Mesothelial cell of epicardium (in vitro differentiated cells): ENCODE results near the gene TRIM54. TPM values are rescaled to one million over a fixed set of nuclear protein-coding genes. Genes with fewer than 3 reads are reported as not detected.

Experiments used
- DNase-seq, 2 experiments: peaks; one replicate each; pipeline ENCODE4 v3.0.0; 2021; ENCODE audit warnings: low spot score in 2 of 2; ENCODE audit not compliant: unreplicated experiment in 2 of 2
- H3K27ac Mint-ChIP-seq: 2 replicates; pipeline ENCODE4 v1.8.0; 2021; ENCODE audit warnings: mixed read lengths
- H3K27me3 Mint-ChIP-seq: 2 replicates; pipeline ENCODE4 v1.8.0; 2021; ENCODE audit warnings: low read depth, mixed read lengths
- H3K36me3 Mint-ChIP-seq: 2 replicates; pipeline ENCODE4 v1.8.0; 2021; ENCODE audit warnings: mixed read lengths
- H3K4me1 Mint-ChIP-seq: 2 replicates; pipeline ENCODE4 v1.8.0; 2021; ENCODE audit warnings: mixed read lengths
- H3K4me3 Mint-ChIP-seq: 2 replicates; pipeline ENCODE4 v1.8.0; 2021; ENCODE audit warnings: mild to moderate bottlenecking, moderate library complexity, mixed read lengths
- H3K9me3 Mint-ChIP-seq: 2 replicates; pipeline ENCODE4 v1.8.0; 2021; ENCODE audit warnings: mixed read lengths
- total RNA-seq: library from RNA; stranded (reverse); gene quantifications from 3 replicates; pipeline ENCODE4 v1.2.1, GENCODE V29; 2021
- TF ChIP-seq, protein P1 (sequence below): fragments of 200-600 bp; sonication (generic); IDR thresholded peaks from one replicate; pipeline ENCODE4 v1.5.0; 2021; ENCODE audit warnings: antibody characterized with exemption; ENCODE audit not compliant: unreplicated experiment

TRIM54 gene, protein sequence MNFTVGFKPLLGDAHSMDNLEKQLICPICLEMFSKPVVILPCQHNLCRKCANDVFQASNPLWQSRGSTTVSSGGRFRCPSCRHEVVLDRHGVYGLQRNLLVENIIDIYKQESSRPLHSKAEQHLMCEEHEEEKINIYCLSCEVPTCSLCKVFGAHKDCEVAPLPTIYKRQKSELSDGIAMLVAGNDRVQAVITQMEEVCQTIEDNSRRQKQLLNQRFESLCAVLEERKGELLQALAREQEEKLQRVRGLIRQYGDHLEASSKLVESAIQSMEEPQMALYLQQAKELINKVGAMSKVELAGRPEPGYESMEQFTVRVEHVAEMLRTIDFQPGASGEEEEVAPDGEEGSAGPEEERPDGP
- total RNA-seq: 0.18 to 0.47 TPM (median 0.18 TPM) in 3 replicates

DNA sequence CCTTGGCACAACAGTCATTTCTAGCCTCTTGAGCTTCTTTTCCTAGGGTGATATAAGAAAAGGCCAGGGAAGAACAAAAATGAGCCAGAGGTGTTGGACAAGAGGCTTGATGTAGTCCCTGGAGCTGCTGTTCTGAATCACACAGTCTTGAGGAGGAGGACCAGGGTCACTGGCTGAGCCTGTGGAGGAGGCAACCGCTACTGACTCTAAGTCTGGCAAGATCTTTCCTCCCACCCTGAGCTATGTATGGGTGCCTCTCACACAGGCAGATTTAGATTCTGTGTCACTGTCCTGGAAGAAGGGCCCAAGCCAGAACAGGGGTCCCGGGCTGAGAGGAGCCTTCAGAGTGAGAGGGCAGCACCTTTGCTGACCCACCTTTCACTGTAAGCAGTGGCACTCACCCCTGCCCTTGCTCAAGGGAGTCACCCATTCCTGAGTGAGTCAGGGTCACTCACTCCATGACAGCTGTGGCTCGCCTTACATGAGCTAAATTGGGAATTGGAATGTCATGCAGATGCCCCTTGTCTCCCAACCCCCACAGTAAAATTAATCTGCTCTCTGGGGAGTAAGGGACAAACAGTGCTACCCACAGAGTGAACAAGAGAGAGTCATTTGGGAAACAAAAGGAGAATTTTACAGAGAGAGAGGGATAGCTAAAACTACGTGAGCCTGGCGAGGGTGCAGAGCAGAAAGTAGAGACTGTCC lies at the start of gene TRIM54:
TSS of gene TRIM54 (plus strand) at position 575 of the 705 bp plus-strand sequence. CDS start 303 bp downstream, outside the sequence.
- Mint-ChIP-seq H3K36me3 (no peaks in the 10 kb centered on the region), H3K27ac (no peak within 1 kb of the TSS), H3K4me1 (peaks cover 12% of the 10 kb centered on the region), H3K4me3 (no peak within 1 kb of the TSS), H3K27me3 (peaks cover 62% of the 10 kb centered on the region), H3K9me3 (no peaks in the 10 kb centered on the region)
- no peak for DNase-seq
- TF ChIP-seq, protein P1, sequence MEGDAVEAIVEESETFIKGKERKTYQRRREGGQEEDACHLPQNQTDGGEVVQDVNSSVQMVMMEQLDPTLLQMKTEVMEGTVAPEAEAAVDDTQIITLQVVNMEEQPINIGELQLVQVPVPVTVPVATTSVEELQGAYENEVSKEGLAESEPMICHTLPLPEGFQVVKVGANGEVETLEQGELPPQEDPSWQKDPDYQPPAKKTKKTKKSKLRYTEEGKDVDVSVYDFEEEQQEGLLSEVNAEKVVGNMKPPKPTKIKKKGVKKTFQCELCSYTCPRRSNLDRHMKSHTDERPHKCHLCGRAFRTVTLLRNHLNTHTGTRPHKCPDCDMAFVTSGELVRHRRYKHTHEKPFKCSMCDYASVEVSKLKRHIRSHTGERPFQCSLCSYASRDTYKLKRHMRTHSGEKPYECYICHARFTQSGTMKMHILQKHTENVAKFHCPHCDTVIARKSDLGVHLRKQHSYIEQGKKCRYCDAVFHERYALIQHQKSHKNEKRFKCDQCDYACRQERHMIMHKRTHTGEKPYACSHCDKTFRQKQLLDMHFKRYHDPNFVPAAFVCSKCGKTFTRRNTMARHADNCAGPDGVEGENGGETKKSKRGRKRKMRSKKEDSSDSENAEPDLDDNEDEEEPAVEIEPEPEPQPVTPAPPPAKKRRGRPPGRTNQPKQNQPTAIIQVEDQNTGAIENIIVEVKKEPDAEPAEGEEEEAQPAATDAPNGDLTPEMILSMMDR: no peak

DNA sequence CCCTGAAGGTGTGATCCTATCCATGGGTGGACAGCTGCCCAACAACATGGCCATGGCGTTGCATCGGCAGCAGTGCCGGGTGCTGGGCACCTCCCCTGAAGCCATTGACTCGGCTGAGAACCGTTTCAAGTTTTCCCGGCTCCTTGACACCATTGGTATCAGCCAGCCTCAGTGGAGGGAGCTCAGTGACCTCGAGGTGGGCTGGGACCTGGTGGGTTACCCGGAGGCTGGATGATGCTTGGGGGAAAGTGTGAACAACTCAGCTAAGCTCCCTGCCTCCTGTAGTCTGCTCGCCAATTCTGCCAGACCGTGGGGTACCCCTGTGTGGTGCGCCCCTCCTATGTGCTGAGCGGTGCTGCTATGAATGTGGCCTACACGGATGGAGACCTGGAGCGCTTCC lies 48.9 kb upstream of the TRIM54 start:
- Mint-ChIP-seq H3K4me1 (no peaks in the 10 kb centered on the region), H3K27me3 (no peaks in the 10 kb centered on the region), H3K27ac (no peak overlapping the region), H3K9me3 (no peaks in the 10 kb centered on the region), H3K4me3 (no peak overlapping the region), H3K36me3 (peaks cover 35% of the 10 kb centered on the region)
- TF ChIP-seq, protein P1: no peak
- no peak for DNase-seq

DNA sequence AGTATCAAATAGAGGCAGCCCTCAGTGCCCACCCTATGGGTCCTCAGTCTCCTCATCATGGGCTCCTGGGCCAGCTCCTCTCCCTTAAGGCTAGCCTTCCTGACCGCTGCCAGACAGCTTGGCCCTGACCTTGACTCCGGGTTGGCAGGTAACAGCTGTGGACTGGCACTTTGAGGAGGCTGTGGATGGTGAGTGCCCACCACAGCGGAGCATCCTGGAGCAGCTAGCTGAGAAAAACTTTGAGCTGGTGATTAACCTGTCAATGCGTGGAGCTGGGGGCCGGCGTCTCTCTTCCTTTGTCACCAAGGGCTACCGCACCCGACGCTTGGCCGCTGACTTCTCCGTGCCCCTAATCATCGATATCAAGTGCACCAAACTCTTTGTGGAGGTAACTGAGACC lies 46.1 kb upstream of the TRIM54 start:
- Mint-ChIP-seq H3K27ac (no peak overlapping the region), H3K4me1 (no peaks in the 10 kb centered on the region), H3K4me3 (no peak overlapping the region), H3K9me3 (no peaks in the 10 kb centered on the region), H3K27me3 (no peaks in the 10 kb centered on the region), H3K36me3 (peaks cover 40% of the 10 kb centered on the region)
- TF ChIP-seq, protein P1: no peak
- DNase-seq: no peak

DNA sequence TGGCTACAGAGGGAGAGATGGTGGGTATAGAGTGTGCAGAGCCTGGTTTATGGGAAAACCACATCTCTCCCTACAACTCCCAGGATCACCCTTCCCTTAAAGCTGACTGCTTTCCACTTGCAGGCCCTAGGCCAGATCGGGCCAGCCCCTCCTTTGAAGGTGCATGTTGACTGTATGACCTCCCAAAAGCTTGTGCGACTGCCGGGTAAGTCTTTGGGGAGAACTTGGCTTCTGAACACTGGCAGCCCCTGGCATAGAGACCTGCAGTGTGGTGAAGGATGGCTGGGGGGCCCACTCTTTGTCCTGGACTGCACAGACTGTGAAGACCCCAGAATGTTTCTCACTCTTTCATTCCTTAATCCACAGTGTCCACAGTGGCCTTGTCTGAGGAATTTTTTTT lies 45.6 kb upstream of the TRIM54 start:
- Mint-ChIP-seq H3K9me3 (no peaks in the 10 kb centered on the region), H3K4me1 (no peaks in the 10 kb centered on the region), H3K27me3 (no peaks in the 10 kb centered on the region), H3K4me3 (no peak overlapping the region), H3K36me3 (peaks cover 36% of the 10 kb centered on the region), H3K27ac (no peak overlapping the region)
- no peak for DNase-seq
- TF ChIP-seq, protein P1: no peak

DNA sequence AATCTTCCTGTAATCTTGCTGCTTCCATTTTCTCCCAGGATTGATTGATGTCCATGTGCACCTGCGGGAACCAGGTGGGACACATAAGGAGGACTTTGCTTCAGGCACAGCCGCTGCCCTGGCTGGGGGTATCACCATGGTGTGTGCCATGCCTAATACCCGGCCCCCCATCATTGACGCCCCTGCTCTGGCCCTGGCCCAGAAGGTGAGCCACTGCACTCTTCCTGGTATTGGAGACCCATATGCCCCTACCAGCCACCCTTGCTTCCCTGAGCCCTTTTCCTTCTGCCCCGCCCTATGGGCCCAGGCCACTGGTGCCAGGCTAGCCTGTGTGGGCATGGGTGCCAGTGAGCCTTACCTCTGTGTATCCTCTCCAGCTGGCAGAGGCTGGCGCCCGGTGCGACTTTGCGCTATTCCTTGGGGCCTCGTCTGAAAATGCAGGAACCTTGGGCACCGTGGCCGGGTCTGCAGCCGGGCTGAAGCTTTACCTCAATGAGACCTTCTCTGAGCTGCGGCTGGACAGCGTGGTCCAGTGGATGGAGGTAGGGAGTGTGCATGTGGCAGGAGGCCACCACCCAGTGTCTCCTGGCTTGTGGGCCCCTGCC lies 44.8 kb upstream of the TRIM54 start:
- TF ChIP-seq, protein P1: no peak
- Mint-ChIP-seq H3K36me3 (peaks cover 39% of the 10 kb centered on the region), H3K4me1 (no peaks in the 10 kb centered on the region)

More for the DNA sequence above, 44.8 kb upstream of the TRIM54 start:
- H3K27ac Mint-ChIP-seq: no peak overlapping the region
- H3K4me3 Mint-ChIP-seq: no peak overlapping the region
- no peaks in the 10 kb centered on the region for H3K9me3 Mint-ChIP-seq
- DNase-seq: no peak
- H3K27me3 Mint-ChIP-seq: no peaks in the 10 kb centered on the region
